Esophagus muscularis mucosa (tissue), 4 donors: ENCODE results near the gene F12. TPM values are rescaled to one million over a fixed set of nuclear protein-coding genes. Genes with fewer than 3 reads are reported as not detected.

Experiments used
- DNase-seq: peaks from one replicate; pipeline ENCODE4 v3.0.0-alpha.2; 2017; ENCODE audit errors: extremely low spot score
- H3K27ac ChIP-seq, 4 donors: fragments of 200-600 bp; sonication (generic); replicated peaks in 1 of 4; 1 replicate in 3 of 4; 2 replicates in 1 of 4; pipeline ENCODE4 v1.5.1; 2016 to 2019; ENCODE audit warnings: mild to moderate bottlenecking in 1 of 4
- H3K27me3 ChIP-seq, 4 donors: fragments of 200-600 bp; sonication (generic); one replicate each; pipeline versions ENCODE4 v1.5.1 to v1.6.0; 2016 to 2019
- H3K36me3 ChIP-seq, 4 donors: fragments of 200-600 bp; sonication (generic); one replicate each; pipeline ENCODE4 v1.5.1; 2016 to 2019
- H3K4me1 ChIP-seq, 4 donors: fragments of 200-600 bp; sonication (generic); one replicate each; pipeline ENCODE4 v1.5.1; 2016 to 2019
- H3K4me3 ChIP-seq, 4 donors: fragments of 200-600 bp; sonication (generic); 1 replicate in 2 of 4; 2 replicates in 2 of 4; pipeline ENCODE4 v1.5.1; 2016 to 2019; ENCODE audit warnings: mild to moderate bottlenecking in 4 of 4, moderate library complexity in 1 of 4
- H3K9me3 ChIP-seq, 4 donors: fragments of 200-600 bp; sonication (generic); 1 replicate in 3 of 4; 2 replicates in 1 of 4; pipeline ENCODE4 v1.5.1; 2016 to 2019
- EP300 ChIP-seq: sonication (generic); formaldehyde crosslinking; IDR thresholded peaks from one replicate; pipeline ENCODE4 v1.6.1; 2017; ENCODE audit warnings: antibody characterized with exemption
- POLR2A ChIP-seq: fragments of 450-650 bp; IDR thresholded peaks from one replicate; pipeline ENCODE4 v1.6.1; 2017; ENCODE audit warnings: antibody characterized with exemption, moderate library complexity, mild to moderate bottlenecking, low read depth
- POLR2AphosphoS5 ChIP-seq, 2 donors: sonication (generic); formaldehyde crosslinking; IDR thresholded peaks; one replicate each; pipeline ENCODE4 v1.6.1; 2017; ENCODE audit warnings: antibody characterized with exemption in 2 of 2
- WGBS: methylation state at CpG from one replicate; pipeline ENCODE4 v1.1.5; 2018; 5-methylcytosine and 5-hydroxymethylcytosine counted together
- intact Hi-C: fragments of 100-400 bp; cut with DNase I; formaldehyde crosslinking; loops from one replicate; pipeline ENCODE4 v1.15.1; 2023
- total RNA-seq, 4 donors: library from RNA; depleted of rRNA; stranded (reverse); fragments of >200 nt; gene quantifications; one replicate each; pipeline versions ENCODE4 v1.1.0 to v1.2.1, GENCODE V29; 2016
- TF ChIP-seq, protein P1 (sequence below), 3 experiments: fragments of 200-600 bp in 2 of 3; fragments of 450-650 bp in 1 of 3; sonication (generic) in 2 of 3; IDR thresholded peaks; one replicate each; pipeline ENCODE4 v1.5.1; 2017 to 2019; ENCODE audit warnings: antibody characterized with exemption in 3 of 3, mild to moderate bottlenecking in 2 of 3, moderate library complexity in 1 of 3

The F12 gene
- total RNA-seq, 4 donors from 2014 or later: 0.17 TPM; not detected in 3

- DNase-seq: no peak
- Histone ChIP-seq H3K27ac (no peak overlapping the region), H3K9me3 (no peaks in the 10 kb centered on the region), H3K36me3 (no peaks in the 10 kb centered on the region), H3K27me3 (peaks cover 0 to 33% (median 0%) of the 10 kb centered on the region in 4 donors), H3K4me3 (no peak overlapping the region), H3K4me1 (peaks cover 5 to 28% (median 19%) of the 10 kb centered on the region in 4 donors)
- intact Hi-C loops: loop anchor here (5.0 kb wide), 1 partner anchor 69 kb away; no protein-coding TSS in a partner anchor
- 89% methylated on average over 8 of the region's 8 CpGs for WGBS
- TF ChIP-seq, protein P1, sequence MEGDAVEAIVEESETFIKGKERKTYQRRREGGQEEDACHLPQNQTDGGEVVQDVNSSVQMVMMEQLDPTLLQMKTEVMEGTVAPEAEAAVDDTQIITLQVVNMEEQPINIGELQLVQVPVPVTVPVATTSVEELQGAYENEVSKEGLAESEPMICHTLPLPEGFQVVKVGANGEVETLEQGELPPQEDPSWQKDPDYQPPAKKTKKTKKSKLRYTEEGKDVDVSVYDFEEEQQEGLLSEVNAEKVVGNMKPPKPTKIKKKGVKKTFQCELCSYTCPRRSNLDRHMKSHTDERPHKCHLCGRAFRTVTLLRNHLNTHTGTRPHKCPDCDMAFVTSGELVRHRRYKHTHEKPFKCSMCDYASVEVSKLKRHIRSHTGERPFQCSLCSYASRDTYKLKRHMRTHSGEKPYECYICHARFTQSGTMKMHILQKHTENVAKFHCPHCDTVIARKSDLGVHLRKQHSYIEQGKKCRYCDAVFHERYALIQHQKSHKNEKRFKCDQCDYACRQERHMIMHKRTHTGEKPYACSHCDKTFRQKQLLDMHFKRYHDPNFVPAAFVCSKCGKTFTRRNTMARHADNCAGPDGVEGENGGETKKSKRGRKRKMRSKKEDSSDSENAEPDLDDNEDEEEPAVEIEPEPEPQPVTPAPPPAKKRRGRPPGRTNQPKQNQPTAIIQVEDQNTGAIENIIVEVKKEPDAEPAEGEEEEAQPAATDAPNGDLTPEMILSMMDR (IDR thresholded peaks at IDR 0.05): no peak
- TF ChIP-seq POLR2A (no peak), EP300 (no peak), POLR2AphosphoS5 (IDR thresholded peaks at IDR 0.05) (no peak)
Measured at GRCh38 chr5:177386542-177386941, 22.8 kb downstream of the F12 start.

- Histone ChIP-seq H3K4me3 (no peak overlapping the region), H3K9me3 (no peaks in the 10 kb centered on the region), H3K27me3 (peaks cover 0 to 33% (median 0%) of the 10 kb centered on the region in 4 donors), H3K36me3 (no peaks in the 10 kb centered on the region), H3K27ac (no peak overlapping the region), H3K4me1 (peaks cover 5 to 28% (median 19%) of the 10 kb centered on the region in 4 donors)
- WGBS: 49% methylated on average over 5 of the region's 11 CpGs
- intact Hi-C loops: loop anchor here (5.0 kb wide), 1 partner anchor 68 kb away; no protein-coding TSS in a partner anchor
- DNase-seq: no peak
- TF ChIP-seq, protein P1 (IDR thresholded peaks at IDR 0.05): no peak
- TF ChIP-seq POLR2AphosphoS5 (IDR thresholded peaks at IDR 0.05) (no peak), EP300 (no peak), POLR2A (no peak)
Measured at GRCh38 chr5:177385720-177386119, 23.6 kb downstream of the F12 start.

DNA sequence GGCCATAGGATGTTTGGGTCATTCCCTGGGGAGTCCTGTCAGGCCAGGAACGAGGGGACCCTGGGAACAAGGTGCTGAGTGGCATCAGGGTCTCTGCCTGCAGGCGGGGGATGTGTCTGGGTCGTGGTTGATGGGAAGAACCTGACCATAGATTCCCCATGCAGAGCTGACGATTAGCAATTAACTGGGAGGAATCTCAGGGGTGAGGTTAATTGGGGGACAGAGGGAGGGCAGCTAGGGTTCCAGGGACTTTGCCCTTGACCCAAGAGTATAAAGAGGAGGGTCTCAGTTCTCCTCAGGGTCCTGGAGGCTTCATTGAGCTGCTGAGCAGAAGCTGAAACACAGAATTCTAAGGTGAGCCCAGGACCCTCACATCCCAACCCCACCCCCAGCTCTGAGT, 25.2 kb downstream of the F12 start, which contains the start of gene SLC34A1:
TSS of gene SLC34A1 (plus strand) at position 301 of the 400 bp plus-strand sequence. CDS start 1,308 bp downstream, outside the sequence.
- Histone ChIP-seq H3K9me3 (no peaks in the 10 kb centered on the region), H3K4me3 (no peak within 1 kb of the TSS), H3K27ac (no peak within 1 kb of the TSS), H3K4me1 (peaks cover 5 to 14% (median 7%) of the 10 kb centered on the region in 4 donors), H3K36me3 (no peaks in the 10 kb centered on the region), H3K27me3 (peaks cover 0 to 26% (median 0%) of the 10 kb centered on the region in 4 donors)
- DNase-seq: no peak
- intact Hi-C loops: no loop called here
- WGBS: no CpG with 5 or more reads among the region's 4 CpGs
- TF ChIP-seq POLR2A: no peak
- TF ChIP-seq, protein P1 (IDR thresholded peaks at IDR 0.05): no peak
- no peak for TF ChIP-seq EP300
- TF ChIP-seq POLR2AphosphoS5 (IDR thresholded peaks at IDR 0.05): no peak

- intact Hi-C loops: no loop called here
- WGBS: 87% methylated on average over 9 of the region's 9 CpGs
Measured at GRCh38 chr5:177383181-177383580, 26.2 kb downstream of the F12 start.

More at GRCh38 chr5:177383181-177383580, 26.2 kb downstream of the F12 start:
- peaks cover 0 to 19% (median 0%) of the 10 kb centered on the region in 4 donors for H3K27me3 ChIP-seq
- no peak overlapping the region for H3K4me3 ChIP-seq
- H3K27ac ChIP-seq: no peak overlapping the region
- H3K36me3 ChIP-seq: no peaks in the 10 kb centered on the region
- no peak for DNase-seq
- no peaks in the 10 kb centered on the region for H3K9me3 ChIP-seq
- no peak for TF ChIP-seq EP300
- TF ChIP-seq, protein P1 (IDR thresholded peaks at IDR 0.05): no peak
- no peak for TF ChIP-seq POLR2AphosphoS5 (IDR thresholded peaks at IDR 0.05)
- H3K4me1 ChIP-seq: peaks cover 5 to 7% (median 7%) of the 10 kb centered on the region in 4 donors
